Psoas muscle (tissue), 8 donors: ENCODE measurements around the gene ALOXE3. TPM values are rescaled to one million over a fixed set of nuclear protein-coding genes. Genes with fewer than 3 reads are reported as not detected.
A peak's percentile ranks its signal among the peaks of the same experiment; 100 is the strongest.

Experiments used
- ATAC-seq, 4 donors: fragments of 200-7000 bp; cut with Tn5 transposase; one replicate each; pipeline ENCODE4 v1.9.1; 2020; ENCODE audit warnings: moderate library complexity in 3 of 4, mild to moderate bottlenecking in 2 of 4
- DNase-seq, 2 donors: peaks; one replicate each; pipeline ENCODE4 v3.0.0-alpha.2; 2020
- H3K27ac ChIP-seq: fragments of 200-600 bp; one replicate; pipeline ENCODE4 v1.8.0; 2022
- H3K27me3 ChIP-seq, 3 donors: fragments of 200-600 bp in 1 of 3; one replicate each; pipeline versions ENCODE4 v1.6.1 to v1.8.0; 2013 to 2022; ENCODE audit warnings: low read length in 2 of 3, mild to moderate bottlenecking in 2 of 3, moderate library complexity in 1 of 3; ENCODE audit not compliant: insufficient read depth in 3 of 3
- H3K36me3 ChIP-seq, 2 donors: fragments of 200-600 bp in 1 of 2; one replicate each; pipeline versions ENCODE4 v1.6.1 to v1.8.0; 2013 to 2022; ENCODE audit warnings: low read depth in 1 of 2, mild to moderate bottlenecking in 1 of 2, moderate library complexity in 1 of 2; ENCODE audit not compliant: insufficient read depth in 1 of 2
- H3K4me1 ChIP-seq: fragments of 200-600 bp; one replicate; pipeline ENCODE4 v1.8.0; 2022
- H3K4me3 ChIP-seq: fragments of 200-600 bp; one replicate; pipeline ENCODE4 v1.8.0; 2022; ENCODE audit warnings: mild to moderate bottlenecking
- H3K9me3 ChIP-seq: fragments of 200-600 bp; one replicate; pipeline ENCODE4 v1.8.0; 2022
- CTCF ChIP-seq: fragments of 200-600 bp; IDR thresholded peaks from one replicate; pipeline ENCODE4 v1.8.0; 2022; ENCODE audit warnings: antibody characterized with exemption
- WGBS, 3 donors: extraction: QIAGEN DNeasy Blood & Tissue Kit; methylation state at CpG; one replicate each; pipeline versions ENCODE4 v1.1.6 to v1.1.7; 2013; 5-methylcytosine and 5-hydroxymethylcytosine counted together
- intact Hi-C, 2 donors: fragments of 100-400 bp; cut with DNase I; formaldehyde crosslinking; loops; one replicate each; pipeline versions ENCODE4 v1.11.0 to v1.14.2; 2022
- polyA plus RNA-seq, 3 donors: library from polyadenylated mRNA; stranded (reverse); fragments of 200-250 nt; gene quantifications; one replicate each; pipeline ENCODE4 v1.2.3, GENCODE V29; 2013
- total RNA-seq, 4 donors: library from RNA; stranded (reverse); fragmentation: NEBNext Ultra II Directional in 2 of 4; extraction: Animal tissue kit (Norgen Biotek cat#: 25700) in 2 of 4; gene quantifications; one replicate each; pipeline versions ENCODE4 v1.2.1 to v1.2.4, GENCODE V29; 2021 to 2023
- donor health status: healthy with polysubstance abuse.
- donor health status: DM: no; HTN: no; CAD: no; lungs with moderate emphysema.
- donor health status: Bipolar disorder and iron deficiency.
- donor health status: healthy.
- donor health status: DM: yes; HTN: yes; CAD: no.
- donor health status: DM: no; HTN: no; CAD: no.
- donor health status: DM: no; HTN: no; CAD: no.
- donor health status: DM: yes; HTN: yes; CAD: no.

The ALOXE3 gene
- total and polyA plus RNA-seq, 7 donors: 0.42 TPM; not detected in 6

GRCh38 chr17:8118769-8119580, 661 bp upstream of the ALOXE3 start:
- WGBS, 3 donors: 0 to 1% (median 0%) methylated on average over 38 of the region's 38 CpGs
- Histone ChIP-seq H3K4me1 (peaks cover 24% of the 10 kb centered on the region), H3K36me3 (no peaks in the 10 kb centered on the region), H3K27me3 (peaks cover 0 to 46% (median 12%) of the 10 kb centered on the region in 3 donors), H3K27ac (peak overlapping the region; percentile 71), H3K9me3 (no peaks in the 10 kb centered on the region), H3K4me3 (peak overlapping the region; percentile 77)
- ATAC-seq (peak; percentile 78 to 82 (median 79)), DNase-seq (peak; percentile 90 to 94)
- TF ChIP-seq CTCF: peak; percentile 88
- intact Hi-C loops: loop anchor here (1.0 to 10.0 kb wide), 5 partner anchors 37 to 176 kb away; partner anchors contain the start of gene SLC25A35 (in 1 of the 2)

- Histone ChIP-seq H3K36me3 (no peaks in the 10 kb centered on the region), H3K4me1 (peaks cover 18% of the 10 kb centered on the region), H3K27ac (no peak overlapping the region), H3K4me3 (peak overlapping the region; percentile 77), H3K9me3 (no peaks in the 10 kb centered on the region), H3K27me3 (peaks cover 0 to 42% (median 7%) of the 10 kb centered on the region in 3 donors)
- intact Hi-C loops: loop anchor here (5.0 to 10.0 kb wide), 2 partner anchors 35 to 177 kb away; partner anchors contain the start of gene SLC25A35 (in 1 of the 2)
- ATAC-seq (no peak), DNase-seq (no peak)
- TF ChIP-seq CTCF: no peak
- 9 to 16% (median 16%) methylated on average over 18 of the region's 18 CpGs for WGBS, 3 donors
Measured at GRCh38 chr17:8117367-8117979, 841 bp downstream of the ALOXE3 start.

- no peak overlapping the region for H3K4me3 ChIP-seq
- no peaks in the 10 kb centered on the region for H3K9me3 ChIP-seq
- H3K36me3 ChIP-seq: no peaks in the 10 kb centered on the region
- H3K4me1 ChIP-seq: peaks cover 18% of the 10 kb centered on the region
- H3K27me3 ChIP-seq: peaks cover 0 to 49% (median 9%) of the 10 kb centered on the region in 3 donors
- WGBS, 3 donors: 51 to 66% (median 55%) methylated on average over 18 of the region's 18 CpGs
- no peak for TF ChIP-seq CTCF
- no peak for DNase-seq
- no peak overlapping the region for H3K27ac ChIP-seq
- ATAC-seq: no peak
- intact Hi-C loops: loop anchor here (5.0 to 10.0 kb wide), 2 partner anchors 34 to 178 kb away; partner anchors contain the start of gene SLC25A35 (in 1 of the 2)
Measured at GRCh38 chr17:8116776-8117175, 1.5 kb downstream of the ALOXE3 start.

- WGBS, 3 donors: 91 to 95% (median 94%) methylated on average over 6 of the region's 6 CpGs
- intact Hi-C loops: loop anchor here (2.0 to 10.0 kb wide), 3 partner anchors 49 to 184 kb away; partner anchors contain the start of gene SLC25A35 (in 1 of the 2)
- Histone ChIP-seq H3K4me1 (no peaks in the 10 kb centered on the region), H3K27me3 (peaks cover 0 to 65% (median 12%) of the 10 kb centered on the region in 3 donors), H3K27ac (no peak overlapping the region), H3K9me3 (no peaks in the 10 kb centered on the region), H3K4me3 (no peak overlapping the region), H3K36me3 (no peaks in the 10 kb centered on the region)
- ATAC-seq: no peak
- no peak for DNase-seq
- TF ChIP-seq CTCF: no peak
Measured at GRCh38 chr17:8110907-8111306, 7.4 kb downstream of the ALOXE3 start.
